Neural crest cell (in vitro differentiated cells): ENCODE results near the gene RNF11. TPM values are rescaled to one million over a fixed set of nuclear protein-coding genes. Genes with fewer than 3 reads are reported as not detected.
A peak's percentile ranks its signal among the peaks of the same experiment; 100 is the strongest.

Experiments used
- DNase-seq: peaks from one replicate; pipeline ENCODE4 v3.0.0; 2021; ENCODE audit warnings: low read depth, mixed read lengths, low spot score
- H3K27ac Mint-ChIP-seq: one replicate; pipeline ENCODE4 v1.8.0; 2021; ENCODE audit warnings: mild to moderate bottlenecking, mixed read lengths; ENCODE audit not compliant: unreplicated experiment
- H3K27me3 Mint-ChIP-seq: 2 replicates; pipeline ENCODE4 v1.8.0; 2021; ENCODE audit warnings: low read depth, mild to moderate bottlenecking, mixed read lengths
- H3K36me3 Mint-ChIP-seq: 2 replicates; pipeline ENCODE4 v1.8.0; 2021; ENCODE audit warnings: low read depth, mild to moderate bottlenecking, mixed read lengths
- H3K4me1 Mint-ChIP-seq: 2 replicates; pipeline ENCODE4 v1.8.0; 2021; ENCODE audit warnings: mixed read lengths
- H3K4me3 Mint-ChIP-seq: one replicate; pipeline ENCODE4 v1.8.0; 2021; ENCODE audit warnings: mild to moderate bottlenecking, mixed read lengths
- H3K9me3 Mint-ChIP-seq: 2 replicates; pipeline ENCODE4 v1.8.0; 2021; ENCODE audit warnings: mixed read lengths
- CTCF ChIP-seq: fragments of 200-600 bp; sonication (generic); conservative IDR thresholded peaks from 2 replicates; pipeline ENCODE4 v1.5.0; 2021; ENCODE audit warnings: antibody characterized with exemption, mild to moderate bottlenecking
- total RNA-seq: library from RNA; stranded (reverse); gene quantifications from 2 replicates; pipeline ENCODE4 v1.2.1, GENCODE V29; 2021

RNF11 gene
- total RNA-seq, 1 donor from 2014 or later, result 45.2 TPM

GRCh38 chr1:51311826-51312225 lies 75.8 kb downstream of the RNF11 start:
- Mint-ChIP-seq H3K9me3 (no peaks in the 10 kb centered on the region), H3K27ac (peak overlapping the region; percentile 19), H3K4me3 (no peak overlapping the region), H3K36me3 (no peaks in the 10 kb centered on the region), H3K27me3 (no peaks in the 10 kb centered on the region), H3K4me1 (peaks cover 2% of the 10 kb centered on the region)
- TF ChIP-seq CTCF, result no peak
- DNase-seq, result no peak

GRCh38 chr1:51312718-51313117 lies 76.6 kb downstream of the RNF11 start:
- H3K27ac Mint-ChIP-seq, result no peak overlapping the region
- H3K4me1 Mint-ChIP-seq, result peaks cover 5% of the 10 kb centered on the region
- no peak for DNase-seq
- H3K36me3 Mint-ChIP-seq, result no peaks in the 10 kb centered on the region
- H3K27me3 Mint-ChIP-seq, result no peaks in the 10 kb centered on the region
- no peak overlapping the region for H3K4me3 Mint-ChIP-seq
- no peaks in the 10 kb centered on the region for H3K9me3 Mint-ChIP-seq
- TF ChIP-seq CTCF, result no peak

- Mint-ChIP-seq H3K36me3 (no peaks in the 10 kb centered on the region), H3K27me3 (no peaks in the 10 kb centered on the region), H3K9me3 (no peaks in the 10 kb centered on the region), H3K4me3 (no peak overlapping the region), H3K4me1 (peaks cover 5% of the 10 kb centered on the region), H3K27ac (no peak overlapping the region)
- TF ChIP-seq CTCF, result peak; percentile 29
- no peak for DNase-seq
Observed at GRCh38 chr1:51313268-51313852, 77.3 kb downstream of the RNF11 start.

GRCh38 chr1:51313961-51314777 lies 78.1 kb downstream of the RNF11 start:
- H3K4me1 Mint-ChIP-seq, result peaks cover 5% of the 10 kb centered on the region
- H3K27ac Mint-ChIP-seq, result peak overlapping the region; percentile 75

GRCh38 chr1:51314974-51315373 lies 78.9 kb downstream of the RNF11 start:
- Mint-ChIP-seq H3K36me3 (no peaks in the 10 kb centered on the region), H3K9me3 (no peaks in the 10 kb centered on the region), H3K4me1 (peaks cover 5% of the 10 kb centered on the region), H3K27me3 (no peaks in the 10 kb centered on the region), H3K4me3 (no peak overlapping the region), H3K27ac (peak overlapping the region; percentile 43)
- no peak for TF ChIP-seq CTCF
- DNase-seq, result no peak

More at GRCh38 chr1:51313961-51314777, 78.1 kb downstream of the RNF11 start:
- Mint-ChIP-seq H3K4me3 (no peak overlapping the region), H3K27me3 (no peaks in the 10 kb centered on the region), H3K9me3 (no peaks in the 10 kb centered on the region), H3K36me3 (no peaks in the 10 kb centered on the region)
- no peak for TF ChIP-seq CTCF
- DNase-seq, result no peak
